Activated T-helper 1 cell treated with anti-CD3 and anti-CD28 coated beads, Interleukin-12 subunit alpha, Interleukin-12 subunit beta, Interleukin-2, Interleukin-4 antibody, amounts not matched to agents 30 ng/mL and 10 ng/mL and 1 ng/mL, durations not matched to agents 14 hours and 24 hours and 36 hours (primary cell): ENCODE data around the gene PRR5L. TPM values are rescaled to one million over a fixed set of nuclear protein-coding genes. Genes with fewer than 3 reads are reported as not detected.

Experiments used
- DNase-seq: peaks from one replicate; pipeline ENCODE4 v3.0.0; 2021; ENCODE audit warnings: low spot score
- H3K27ac Mint-ChIP-seq: one replicate; pipeline ENCODE4 v1.8.0; 2021; ENCODE audit warnings: mild to moderate bottlenecking, mixed read lengths
- H3K27me3 Mint-ChIP-seq: one replicate; pipeline ENCODE4 v1.8.0; 2022; ENCODE audit warnings: mild to moderate bottlenecking, moderate library complexity, mixed read lengths; ENCODE audit not compliant: insufficient read depth
- H3K36me3 Mint-ChIP-seq: one replicate; pipeline ENCODE4 v1.8.0; 2021; ENCODE audit warnings: low read depth, mixed read lengths
- H3K4me1 Mint-ChIP-seq: one replicate; pipeline ENCODE4 v1.8.0; 2021; ENCODE audit warnings: low read depth, mixed read lengths
- H3K4me3 Mint-ChIP-seq: one replicate; pipeline ENCODE4 v1.8.0; 2021; ENCODE audit warnings: mild to moderate bottlenecking, moderate library complexity, mixed read lengths
- H3K9me3 Mint-ChIP-seq: one replicate; pipeline ENCODE4 v1.8.0; 2021; ENCODE audit warnings: mixed read lengths
- intact Hi-C: fragments of 100-400 bp; cut with micrococcal nuclease; formaldehyde crosslinking; loops from one replicate; pipeline ENCODE4 v1.15.1; 2024
- total RNA-seq: library from RNA; stranded (reverse); gene quantifications from 2 replicates; pipeline ENCODE4 v1.2.3, GENCODE V29; 2022

The PRR5L gene
- total RNA-seq, 1 donor from 2014 or later, result 64.0 TPM

GRCh38 chr11:36372101-36372771 lies 76.1 kb downstream of the PRR5L start:
- Mint-ChIP-seq H3K4me1 (peaks cover 22% of the 10 kb centered on the region), H3K4me3 (no peak overlapping the region), H3K36me3 (no peaks in the 10 kb centered on the region), H3K27ac (no peak overlapping the region), H3K27me3 (peaks cover 42% of the 10 kb centered on the region), H3K9me3 (no peaks in the 10 kb centered on the region)
- intact Hi-C loops, result no loop called here
- no peak for DNase-seq

- Mint-ChIP-seq H3K36me3 (peaks cover 7% of the 10 kb centered on the region), H3K4me3 (no peak overlapping the region), H3K27me3 (peaks cover 42% of the 10 kb centered on the region), H3K9me3 (no peaks in the 10 kb centered on the region), H3K4me1 (peaks cover 29% of the 10 kb centered on the region), H3K27ac (no peak overlapping the region)
- DNase-seq, result no peak
- intact Hi-C loops, result loop anchor here (1.0 kb wide), 1 partner anchor 13 kb away; no protein-coding TSS in a partner anchor
These were observed 77.2 kb downstream of the PRR5L start for GRCh38 chr11:36373016-36374010.

GRCh38 chr11:36374726-36375125 lies 78.6 kb downstream of the PRR5L start:
- H3K27me3 Mint-ChIP-seq, result peaks cover 42% of the 10 kb centered on the region

GRCh38 chr11:36375353-36376008 lies 79.4 kb downstream of the PRR5L start:
- Mint-ChIP-seq H3K9me3 (no peaks in the 10 kb centered on the region), H3K36me3 (peaks cover 26% of the 10 kb centered on the region), H3K4me3 (peak overlapping the region; percentile 97), H3K4me1 (peaks cover 51% of the 10 kb centered on the region), H3K27ac (peak overlapping the region; percentile 90), H3K27me3 (peaks cover 42% of the 10 kb centered on the region)
- no peak for DNase-seq
- intact Hi-C loops, result loop anchor here (5.0 kb wide), 1 partner anchor 1458 kb away; the partner anchor contains the start of genes APIP and PDHX

More at GRCh38 chr11:36374726-36375125, 78.6 kb downstream of the PRR5L start:
- no peak overlapping the region for H3K4me3 Mint-ChIP-seq
- intact Hi-C loops, result loop anchor here (5.0 kb wide), 1 partner anchor 1457 kb away; the partner anchor contains the start of genes APIP and PDHX
- DNase-seq, result no peak
- H3K4me1 Mint-ChIP-seq, result peaks cover 43% of the 10 kb centered on the region
- no peaks in the 10 kb centered on the region for H3K9me3 Mint-ChIP-seq
- peaks cover 20% of the 10 kb centered on the region for H3K36me3 Mint-ChIP-seq
- no peak overlapping the region for H3K27ac Mint-ChIP-seq

GRCh38 chr11:36376009-36376887 lies 80.2 kb downstream of the PRR5L start:
- H3K9me3 Mint-ChIP-seq, result no peaks in the 10 kb centered on the region
- H3K27me3 Mint-ChIP-seq, result peaks cover 37% of the 10 kb centered on the region
- H3K27ac Mint-ChIP-seq, result peak overlapping the region; percentile 90
- H3K4me3 Mint-ChIP-seq, result peak overlapping the region; percentile 97
- H3K36me3 Mint-ChIP-seq, result peaks cover 30% of the 10 kb centered on the region
- peaks cover 59% of the 10 kb centered on the region for H3K4me1 Mint-ChIP-seq
- no peak for DNase-seq
- intact Hi-C loops, result loop anchor here (5.0 kb wide), 1 partner anchor 1459 kb away; the partner anchor contains the start of genes APIP and PDHX

GRCh38 chr11:36376888-36377758 lies 81.0 kb downstream of the PRR5L start:
- H3K4me3 Mint-ChIP-seq, result peak overlapping the region; percentile 97
- H3K27me3 Mint-ChIP-seq, result peaks cover 33% of the 10 kb centered on the region
- peaks cover 32% of the 10 kb centered on the region for H3K36me3 Mint-ChIP-seq
- DNase-seq, result peak; percentile 63
- intact Hi-C loops, result loop anchor here (1.0 to 5.0 kb wide), 10 partner anchors 8 to 1460 kb away; partner anchors contain the start of genes APIP, COMMD9 and PDHX
- H3K4me1 Mint-ChIP-seq, result peaks cover 61% of the 10 kb centered on the region
- peak overlapping the region; percentile 88 for H3K27ac Mint-ChIP-seq
- H3K9me3 Mint-ChIP-seq, result no peaks in the 10 kb centered on the region

- peaks cover 27% of the 10 kb centered on the region for H3K27me3 Mint-ChIP-seq
- no peak for DNase-seq
- no peaks in the 10 kb centered on the region for H3K9me3 Mint-ChIP-seq
- peaks cover 61% of the 10 kb centered on the region for H3K4me1 Mint-ChIP-seq
- H3K27ac Mint-ChIP-seq, result peak overlapping the region; percentile 88
- peaks cover 41% of the 10 kb centered on the region for H3K36me3 Mint-ChIP-seq
- peak overlapping the region; percentile 97 for H3K4me3 Mint-ChIP-seq
- intact Hi-C loops, result loop anchor here (1.0 to 5.0 kb wide), 12 partner anchors 7 to 1461 kb away; partner anchors contain the start of genes APIP, COMMD9 and PDHX
These were observed 81.9 kb downstream of the PRR5L start for GRCh38 chr11:36377759-36378564.

- intact Hi-C loops, result loop anchor here (2.0 to 5.0 kb wide), 2 partner anchors 73 to 1462 kb away; partner anchors contain the start of genes APIP and PDHX
- H3K4me3 Mint-ChIP-seq, result peak overlapping the region; percentile 97
- DNase-seq, result no peak
- H3K36me3 Mint-ChIP-seq, result peaks cover 50% of the 10 kb centered on the region
- no peaks in the 10 kb centered on the region for H3K9me3 Mint-ChIP-seq
- H3K4me1 Mint-ChIP-seq, result peaks cover 58% of the 10 kb centered on the region
- peak overlapping the region; percentile 47 for H3K27ac Mint-ChIP-seq
- peaks cover 11% of the 10 kb centered on the region for H3K27me3 Mint-ChIP-seq
These were observed 83.6 kb downstream of the PRR5L start for GRCh38 chr11:36379653-36380052.

GRCh38 chr11:36380296-36381014 lies 84.4 kb downstream of the PRR5L start:
- Mint-ChIP-seq H3K9me3 (no peaks in the 10 kb centered on the region), H3K4me1 (peaks cover 62% of the 10 kb centered on the region), H3K4me3 (peak overlapping the region; percentile 97), H3K27me3 (peaks cover 5% of the 10 kb centered on the region), H3K36me3 (peaks cover 56% of the 10 kb centered on the region), H3K27ac (peak overlapping the region; percentile 44)
- no peak for DNase-seq
- intact Hi-C loops, result loop anchor here (1.0 kb wide), 1 partner anchor 41 kb away; no protein-coding TSS in a partner anchor

- no peak for DNase-seq
- Mint-ChIP-seq H3K4me1 (peaks cover 61% of the 10 kb centered on the region), H3K27me3 (peaks cover 3% of the 10 kb centered on the region), H3K36me3 (peaks cover 61% of the 10 kb centered on the region), H3K4me3 (peak overlapping the region; percentile 68), H3K27ac (peak overlapping the region; percentile 32), H3K9me3 (no peaks in the 10 kb centered on the region)
- intact Hi-C loops, result loop anchor here (1.0 kb wide), 1 partner anchor 40 kb away; no protein-coding TSS in a partner anchor
These were observed 84.9 kb downstream of the PRR5L start for GRCh38 chr11:36381015-36381360.
